ENCODE results near the gene KIAA1217. TPM values are rescaled to one million over a fixed set of nuclear protein-coding genes. Genes with fewer than 3 reads are reported as not detected.

Gene KIAA1217
- total RNA-seq, 1 experiment from 2014 or later = 18.6 TPM

GRCh38 chr10:24206334-24206733, 2.6 kb upstream of the KIAA1217 start:
- H3K9ac ChIP-seq (ENCODE audit: extremely low read depth, insufficient read length, low read length) = no peak overlapping the region
- no peak overlapping the region for H3K14ac ChIP-seq (ENCODE audit: insufficient read depth, low read length)
- Mint-ChIP-seq H3K9me3 (peaks cover 2 to 3% of the 10 kb centered on the region in 2 experiments; a peak in 4 of 5 replicates), H3K36me3 (ENCODE audit: insufficient read depth in 1 of 3, low read depth in 3 of 3) (peaks cover 4 to 9% (median 7%) of the 10 kb centered on the region in 3 experiments; a peak in 6 of 7 replicates), H3K27ac (no peak overlapping the region; a peak in 1 of 7 replicates), H3K4me1 (peaks cover 52 to 62% of the 10 kb centered on the region in 2 experiments), H3K27me3 (ENCODE audit: low read depth) (no peaks in the 10 kb centered on the region; the same call in 1 of the 2 replicates), H3K4me3 (no peak overlapping the region)
- no peak overlapping the region for H2BK20ac ChIP-seq (ENCODE audit: low read depth, low read length, poor library complexity, severe bottlenecking)
- H3K56ac ChIP-seq (ENCODE audit: insufficient read length, low read depth, low read length) = no peak overlapping the region
- no peak overlapping the region for H2AFZ ChIP-seq (ENCODE audit: low read length)
- peaks cover 3% of the 10 kb centered on the region; the same call in 1 of the 2 replicates for H3K4me1 ChIP-seq (ENCODE audit: insufficient read depth, low read length)
- no peak for DNase-seq
- H3K4me2 ChIP-seq (ENCODE audit: insufficient read depth, insufficient read length, low read length) = no peak overlapping the region
- H3K23me2 ChIP-seq (ENCODE audit: insufficient read length, low read depth, low read length, poor library complexity, severe bottlenecking) = peaks cover 10% of the 10 kb centered on the region
- H4K20me1 ChIP-seq (ENCODE audit: control insufficient read depth, insufficient read depth, insufficient read length) = no peaks in the 10 kb centered on the region
- no peak overlapping the region for H2BK15ac ChIP-seq (ENCODE audit: low read depth, low read length)
- H3K27ac ChIP-seq (ENCODE audit: insufficient read length, low read depth, low read length) = no peak overlapping the region
- H3K18ac ChIP-seq (ENCODE audit: insufficient read length, low read depth, low read length) = no peak overlapping the region
- no peak overlapping the region for H3K23ac ChIP-seq (ENCODE audit: insufficient read length, low read depth, low read length)
- H2BK5ac ChIP-seq (ENCODE audit: insufficient read length, low read length) = no peak overlapping the region
- H3K4ac ChIP-seq (ENCODE audit: low read depth, low read length) = no peak overlapping the region
- no peak overlapping the region for H4K91ac ChIP-seq (ENCODE audit: insufficient read length, low read depth, low read length)
- no peak overlapping the region for H4K8ac ChIP-seq (replicated peaks; ENCODE audit: insufficient read length, low read depth, low read length)
- H3T11ph ChIP-seq (ENCODE audit: low read length) = no peak overlapping the region
- no peak overlapping the region for H4K5ac ChIP-seq (ENCODE audit: insufficient read length, low read depth, low read length)
- no peaks in the 10 kb centered on the region for H3K9me3 ChIP-seq (ENCODE audit: control insufficient read depth, low read depth, low read length)
- H3K79me1 ChIP-seq (ENCODE audit: insufficient read depth, low read depth, low read length, poor library complexity, severe bottlenecking) = no peaks in the 10 kb centered on the region
- no peak overlapping the region for H2BK120ac ChIP-seq (ENCODE audit: low read depth, low read length, poor library complexity, severe bottlenecking)
- no peak overlapping the region for H2AK5ac ChIP-seq (ENCODE audit: insufficient read length, low read length)
- no peak overlapping the region for H2BK12ac ChIP-seq (ENCODE audit: insufficient read length, low read depth, low read length)
- TF ChIP-seq CTCF (conservative IDR thresholded peaks at IDR 0.05) = no peak
- H3K27me3 ChIP-seq (ENCODE audit: insufficient read depth, low read length) = no peaks in the 10 kb centered on the region
- H3K79me2 ChIP-seq (ENCODE audit: insufficient read depth, low read length) = no peaks in the 10 kb centered on the region
- no CpG with 5 or more reads among the region's 2 CpGs for WGBS (ENCODE audit: extremely low coverage, insufficient read length, low lambda C conversion rate)

Measured in H9 (cell line).